ENCODE data around the gene RARB.
A peak's percentile ranks its signal among the peaks of the same experiment; 100 is the strongest.

The RARB gene

GRCh38 chr3:25427942-25428788, at the start of gene RARB:
RARB (plus strand) TSS chr3:25428263; CDS start chr3:25428732, 469 bp downstream.
- TF ChIP-seq CTCF (IDR thresholded peaks at IDR 0.05; ENCODE audit: unreplicated experiment in 3 of 3): no peak
- Mint-ChIP-seq H3K27me3 (ENCODE audit: low read depth) (no peaks in the 10 kb centered on the region), H3K4me1 (peaks cover 62% of the 10 kb centered on the region), H3K9me3 (no peaks in the 10 kb centered on the region), H3K27ac (peak within 1 kb of the TSS; percentile 99 to 100 (median 99)), H3K36me3 (ENCODE audit: low read depth) (no peaks in the 10 kb centered on the region), H3K4me3 (peak within 1 kb of the TSS; percentile 94 to 99 (median 98))

GRCh38 chr3:25378786-25379311, 49.2 kb upstream of the RARB start:
- TF ChIP-seq CTCF (IDR thresholded peaks at IDR 0.05; ENCODE audit: unreplicated experiment in 3 of 3): no peak
- Mint-ChIP-seq H3K4me3 (no peak overlapping the region), H3K27ac (peak overlapping the region in 1 of 3 experiments; percentile 81), H3K27me3 (ENCODE audit: low read depth) (peaks cover 6% of the 10 kb centered on the region), H3K36me3 (ENCODE audit: low read depth) (no peaks in the 10 kb centered on the region), H3K4me1 (peaks cover 11% of the 10 kb centered on the region), H3K9me3 (no peaks in the 10 kb centered on the region)

- no peak overlapping the region for H3K4me3 Mint-ChIP-seq
- no peaks in the 10 kb centered on the region for H3K27me3 Mint-ChIP-seq (ENCODE audit: low read depth)
- TF ChIP-seq CTCF (IDR thresholded peaks at IDR 0.05; ENCODE audit: unreplicated experiment in 3 of 3): no peak
- H3K4me1 Mint-ChIP-seq: peaks cover 11% of the 10 kb centered on the region
- no peaks in the 10 kb centered on the region for H3K9me3 Mint-ChIP-seq
- H3K27ac Mint-ChIP-seq: peak overlapping the region; percentile 6 to 81 (median 37)
- H3K36me3 Mint-ChIP-seq (ENCODE audit: low read depth): no peaks in the 10 kb centered on the region
These were observed 47.8 kb upstream of the RARB start for GRCh38 chr3:25380222-25380739.

GRCh38 chr3:25381083-25381482, 47.0 kb upstream of the RARB start:
- TF ChIP-seq CTCF (IDR thresholded peaks at IDR 0.05; ENCODE audit: unreplicated experiment in 3 of 3): no peak
- peaks cover 17% of the 10 kb centered on the region for H3K4me1 Mint-ChIP-seq
- H3K27me3 Mint-ChIP-seq (ENCODE audit: low read depth): peaks cover under 1% of the 10 kb centered on the region
- H3K9me3 Mint-ChIP-seq: no peaks in the 10 kb centered on the region
- H3K36me3 Mint-ChIP-seq (ENCODE audit: low read depth): no peaks in the 10 kb centered on the region
- peak overlapping the region in 1 of 3 experiments; percentile 12 for H3K4me3 Mint-ChIP-seq
- H3K27ac Mint-ChIP-seq: peak overlapping the region; percentile 6 to 81 (median 37)

- Mint-ChIP-seq H3K4me3 (no peak overlapping the region), H3K36me3 (ENCODE audit: low read depth) (no peaks in the 10 kb centered on the region), H3K9me3 (no peaks in the 10 kb centered on the region), H3K27ac (no peak overlapping the region), H3K4me1 (peaks cover 27% of the 10 kb centered on the region), H3K27me3 (ENCODE audit: low read depth) (peaks cover 4% of the 10 kb centered on the region)
- no peak for TF ChIP-seq CTCF (IDR thresholded peaks at IDR 0.05; ENCODE audit: unreplicated experiment in 3 of 3)
These were observed 43.6 kb upstream of the RARB start for GRCh38 chr3:25384471-25384870.
